SU-DHL-6 (cell line): ENCODE data around the gene INSM2.

ENCODE experiments used
- H2AFZ ChIP-seq: fragments of 200-600 bp; sonication (generic); 2 replicates; pipeline ENCODE4 v1.6.1; 2014; ENCODE audit warnings: low read depth, mild to moderate bottlenecking, moderate library complexity, mixed read lengths, antibody characterized with exemption, low read length; ENCODE audit not compliant: severe bottlenecking
- H3F3A ChIP-seq: fragments of 200-600 bp; shearing (Covaris generic); 2 replicates; pipeline ENCODE4 v1.6.0; 2016; ENCODE audit warnings: antibody characterized with exemption, mild to moderate bottlenecking; ENCODE audit not compliant: insufficient read depth
- H3K27ac ChIP-seq: fragments of 200-600 bp; sonication (generic); 2 replicates; pipeline ENCODE4 v1.5.1; 2016; ENCODE audit warnings: low read depth, mild to moderate bottlenecking, low read length, moderate library complexity, mixed read lengths
- H3K27me3 ChIP-seq: fragments of 200-600 bp; sonication (generic), shearing (Covaris generic); 2 replicates; pipeline ENCODE4 v1.6.0; 2014; ENCODE audit warnings: mild to moderate bottlenecking, low read length
- H3K36me3 ChIP-seq: fragments of 200-600 bp; sonication (generic); 2 replicates; pipeline ENCODE4 v1.6.1; 2014; ENCODE audit warnings: mild to moderate bottlenecking, low read length, mixed read lengths
- H3K4me2 ChIP-seq: fragments of 300-600, 200-600 bp; shearing (Covaris generic), sonication (generic); 2 replicates; pipeline ENCODE4 v1.6.0; 2014; ENCODE audit warnings: low read length, low read depth, mild to moderate bottlenecking; ENCODE audit not compliant: poor library complexity, severe bottlenecking
- H3K4me3 ChIP-seq: fragments of 200-600 bp; sonication (generic); 2 replicates; pipeline ENCODE4 v1.5.1; 2014; ENCODE audit warnings: antibody characterized with exemption, low read length, mild to moderate bottlenecking, mixed read lengths; ENCODE audit not compliant: insufficient read depth, poor library complexity, severe bottlenecking
- H3K79me2 ChIP-seq: fragments of 200-600 bp; sonication (generic); 2 replicates; pipeline ENCODE4 v1.6.1; 2014; ENCODE audit warnings: mild to moderate bottlenecking, low read length, moderate library complexity; ENCODE audit not compliant: insufficient read depth
- H3K9ac ChIP-seq: fragments of 200-600 bp; sonication (generic); 2 replicates; pipeline ENCODE4 v1.7.0; 2014; ENCODE audit warnings: mild to moderate bottlenecking, low read length
- H3K9me2 ChIP-seq: fragments of 200-600 bp; sonication (generic); replicated peaks from 2 replicates; pipeline ENCODE4 v1.6.1; 2014; ENCODE audit warnings: low read length; ENCODE audit not compliant: insufficient read depth
- H3K9me3 ChIP-seq: fragments of 200-600 bp; sonication (generic); 2 replicates; pipeline ENCODE4 v1.6.1; 2014; ENCODE audit warnings: low read length, mixed read lengths; ENCODE audit not compliant: insufficient read depth
- H4K20me1 ChIP-seq: fragments of 200-600 bp; sonication (generic); 2 replicates; pipeline ENCODE4 v1.6.1; 2014; ENCODE audit warnings: low read depth, mild to moderate bottlenecking, antibody characterized with exemption, low read length, moderate library complexity, mixed read lengths
- EZH2phosphoT487 ChIP-seq: fragments of 200-600 bp; sonication (generic), shearing (Covaris generic); conservative IDR thresholded peaks from 2 replicates; pipeline ENCODE4 v1.6.1; 2018; ENCODE audit warnings: mild to moderate bottlenecking, antibody characterized with exemption, low read length, moderate library complexity, mixed read lengths
- TF ChIP-seq, protein P1 (sequence below): fragments of 200-600 bp; sonication (generic); IDR thresholded peaks from one replicate; pipeline ENCODE4 v1.5.1; 2017; ENCODE audit warnings: antibody characterized with exemption, mild to moderate bottlenecking, low read length, moderate library complexity; ENCODE audit not compliant: insufficient read depth, poor library complexity, severe bottlenecking

INSM2 gene

DNA sequence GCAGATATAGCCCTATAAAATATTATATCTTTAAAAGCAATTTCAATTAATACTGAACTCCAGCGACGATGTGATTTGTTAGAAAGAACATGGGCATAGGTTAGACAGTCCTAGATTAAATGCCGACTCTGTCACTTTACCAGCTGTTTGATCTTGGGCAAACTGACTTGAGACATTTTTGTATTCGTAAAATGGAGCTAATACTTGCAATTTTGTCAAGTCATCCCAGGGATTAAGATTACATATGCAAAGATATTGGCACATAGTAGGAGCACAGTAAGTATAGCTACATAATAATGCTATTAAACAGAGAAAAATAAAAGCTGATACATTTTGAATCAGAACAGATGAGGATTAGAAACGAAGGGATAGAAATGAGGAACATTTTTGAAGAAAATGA is 9.0 kb downstream of the INSM2 start:
- no peak overlapping the region for H3K4me2 ChIP-seq
- H3K9me3 ChIP-seq, result no peaks in the 10 kb centered on the region
- H3K79me2 ChIP-seq, result no peaks in the 10 kb centered on the region
- no peak overlapping the region for H3K4me3 ChIP-seq
- TF ChIP-seq, protein P1, sequence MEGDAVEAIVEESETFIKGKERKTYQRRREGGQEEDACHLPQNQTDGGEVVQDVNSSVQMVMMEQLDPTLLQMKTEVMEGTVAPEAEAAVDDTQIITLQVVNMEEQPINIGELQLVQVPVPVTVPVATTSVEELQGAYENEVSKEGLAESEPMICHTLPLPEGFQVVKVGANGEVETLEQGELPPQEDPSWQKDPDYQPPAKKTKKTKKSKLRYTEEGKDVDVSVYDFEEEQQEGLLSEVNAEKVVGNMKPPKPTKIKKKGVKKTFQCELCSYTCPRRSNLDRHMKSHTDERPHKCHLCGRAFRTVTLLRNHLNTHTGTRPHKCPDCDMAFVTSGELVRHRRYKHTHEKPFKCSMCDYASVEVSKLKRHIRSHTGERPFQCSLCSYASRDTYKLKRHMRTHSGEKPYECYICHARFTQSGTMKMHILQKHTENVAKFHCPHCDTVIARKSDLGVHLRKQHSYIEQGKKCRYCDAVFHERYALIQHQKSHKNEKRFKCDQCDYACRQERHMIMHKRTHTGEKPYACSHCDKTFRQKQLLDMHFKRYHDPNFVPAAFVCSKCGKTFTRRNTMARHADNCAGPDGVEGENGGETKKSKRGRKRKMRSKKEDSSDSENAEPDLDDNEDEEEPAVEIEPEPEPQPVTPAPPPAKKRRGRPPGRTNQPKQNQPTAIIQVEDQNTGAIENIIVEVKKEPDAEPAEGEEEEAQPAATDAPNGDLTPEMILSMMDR, result no peak
- no peak for TF ChIP-seq EZH2phosphoT487
- no peaks in the 10 kb centered on the region for H3K9me2 ChIP-seq
- H3F3A ChIP-seq, result no peaks in the 10 kb centered on the region
- no peaks in the 10 kb centered on the region for H3K27me3 ChIP-seq
- no peaks in the 10 kb centered on the region for H4K20me1 ChIP-seq
- H3K36me3 ChIP-seq, result no peaks in the 10 kb centered on the region; the same call in 1 of the 2 replicates
- H3K9ac ChIP-seq, result no peak overlapping the region
- no peak overlapping the region for H2AFZ ChIP-seq
- no peak overlapping the region for H3K27ac ChIP-seq

DNA sequence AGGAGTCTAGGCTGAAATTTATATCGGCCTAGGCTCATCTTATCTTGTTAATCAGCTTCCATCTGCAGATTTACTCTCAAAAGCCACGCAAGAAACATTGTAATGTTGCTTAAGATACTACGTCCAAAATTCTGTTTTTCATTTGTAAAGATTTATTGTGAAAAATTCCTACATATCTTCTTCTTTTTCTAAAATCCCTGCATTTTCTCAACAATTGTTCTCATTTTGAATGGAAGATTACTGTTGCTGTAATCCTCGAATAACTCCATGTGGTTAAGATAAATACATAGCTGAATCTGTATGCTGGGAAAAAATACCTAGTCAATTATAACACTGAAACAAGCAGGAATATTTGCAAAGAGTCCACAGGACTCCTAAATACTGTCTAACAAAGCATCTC is 15.6 kb downstream of the INSM2 start:
- H3K27me3 ChIP-seq, result no peaks in the 10 kb centered on the region
- no peaks in the 10 kb centered on the region; the same call in 1 of the 2 replicates for H3K36me3 ChIP-seq
- no peaks in the 10 kb centered on the region for H4K20me1 ChIP-seq
- H3K9me2 ChIP-seq, result no peaks in the 10 kb centered on the region
- H2AFZ ChIP-seq, result no peak overlapping the region
- no peak overlapping the region for H3K4me2 ChIP-seq
- no peaks in the 10 kb centered on the region for H3K9me3 ChIP-seq
- H3K79me2 ChIP-seq, result no peaks in the 10 kb centered on the region
- no peak overlapping the region for H3K4me3 ChIP-seq
- H3K27ac ChIP-seq, result no peak overlapping the region
- TF ChIP-seq, protein P1, result no peak
- no peak for TF ChIP-seq EZH2phosphoT487
- no peak overlapping the region for H3K9ac ChIP-seq
- H3F3A ChIP-seq, result no peaks in the 10 kb centered on the region

DNA sequence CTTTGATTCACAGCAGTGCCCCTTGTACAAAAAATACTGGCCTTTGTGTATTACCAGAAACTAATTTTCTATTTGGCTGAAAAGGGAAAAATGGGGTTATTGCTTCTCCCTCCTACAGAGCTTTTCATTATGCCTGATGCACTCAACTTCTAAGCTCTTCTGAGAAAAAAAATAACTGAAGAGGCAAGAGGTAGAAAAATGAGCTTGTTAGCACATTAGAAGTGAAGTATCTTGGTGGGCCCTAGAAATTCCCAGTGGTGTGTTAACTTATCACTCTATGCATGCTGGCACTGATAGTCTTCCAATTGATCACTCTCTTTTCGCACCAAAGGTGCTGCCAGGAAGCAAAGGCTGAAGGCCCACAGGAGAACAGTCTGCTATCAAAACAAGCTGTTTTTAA is 17.1 kb downstream of the INSM2 start:
- Histone ChIP-seq H3F3A (no peaks in the 10 kb centered on the region), H3K27me3 (no peaks in the 10 kb centered on the region), H3K36me3 (no peaks in the 10 kb centered on the region), H4K20me1 (no peaks in the 10 kb centered on the region), H2AFZ (no peak overlapping the region), H3K4me2 (no peak overlapping the region), H3K79me2 (no peaks in the 10 kb centered on the region), H3K9me2 (no peaks in the 10 kb centered on the region), H3K9me3 (no peaks in the 10 kb centered on the region), H3K9ac (no peak overlapping the region), H3K4me3 (no peak overlapping the region), H3K27ac (no peak overlapping the region)
- TF ChIP-seq, protein P1, result no peak
- TF ChIP-seq EZH2phosphoT487, result no peak

DNA sequence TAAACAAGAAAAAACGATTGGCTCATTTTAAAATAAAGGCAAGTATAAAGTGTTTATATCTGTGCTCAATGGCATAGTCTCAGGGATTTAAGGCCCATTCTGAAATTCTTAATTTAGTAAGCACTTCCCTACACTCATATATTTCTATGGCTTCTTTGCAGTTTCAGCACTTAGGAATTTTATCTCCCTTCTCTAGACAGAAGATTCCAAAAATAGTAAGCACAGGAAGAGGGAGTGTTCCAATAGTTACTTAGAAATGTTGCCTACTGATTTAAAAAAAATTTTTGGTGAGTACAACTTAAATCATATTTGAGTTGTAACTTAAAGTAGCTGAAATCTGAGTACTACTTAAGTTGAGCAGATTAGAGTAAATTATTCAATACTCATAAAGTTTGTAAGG is 19.8 kb downstream of the INSM2 start:
- no peak overlapping the region for H3K9ac ChIP-seq

More for the DNA sequence above, 19.8 kb downstream of the INSM2 start:
- Histone ChIP-seq H3K9me3 (no peaks in the 10 kb centered on the region), H3F3A (no peaks in the 10 kb centered on the region), H3K4me3 (no peak overlapping the region), H3K4me2 (no peak overlapping the region), H3K79me2 (no peaks in the 10 kb centered on the region), H4K20me1 (no peaks in the 10 kb centered on the region), H3K36me3 (no peaks in the 10 kb centered on the region), H3K27me3 (no peaks in the 10 kb centered on the region), H3K9me2 (no peaks in the 10 kb centered on the region), H2AFZ (no peak overlapping the region), H3K27ac (no peak overlapping the region)
- TF ChIP-seq, protein P1, result no peak
- TF ChIP-seq EZH2phosphoT487, result no peak
